Stimulated activated naive B cell treated with anti-CD40 and anti-IgM and Interleukin-4, amounts not matched to agents 10 μg/mL and 1 μg/mL and 100 μg/mL, for 72 hours (primary cell): ENCODE measurements around the gene SLC30A2.

Source experiments
- ATAC-seq, 2 donors: fragments of 150-1000 bp; cut with Tn5 transposase; replicated peaks; 2 replicates each; pipeline ENCODE4 v1.10.0; 2021; ENCODE audit warnings: moderate library complexity in 1 of 2
- DNase-seq: peaks from one replicate; pipeline ENCODE4 v3.0.0; 2021
- H3K27ac Mint-ChIP-seq: one replicate; pipeline ENCODE4 v1.8.0; 2022; ENCODE audit warnings: mild to moderate bottlenecking, mixed read lengths
- H3K27me3 Mint-ChIP-seq, 2 donors: one replicate each; pipeline ENCODE4 v1.8.0; 2022; ENCODE audit warnings: mixed read lengths in 2 of 2
- H3K36me3 Mint-ChIP-seq, 2 donors: one replicate each; pipeline ENCODE4 v1.8.0; 2022; ENCODE audit warnings: mixed read lengths in 2 of 2, mild to moderate bottlenecking in 1 of 2
- H3K4me1 Mint-ChIP-seq, 2 donors: one replicate each; pipeline ENCODE4 v1.8.0; 2022; ENCODE audit warnings: mixed read lengths in 2 of 2, mild to moderate bottlenecking in 1 of 2
- H3K4me3 Mint-ChIP-seq, 2 donors: one replicate each; pipeline ENCODE4 v1.8.0; 2022; ENCODE audit warnings: mild to moderate bottlenecking in 2 of 2, mixed read lengths in 2 of 2, moderate library complexity in 1 of 2
- H3K9me3 Mint-ChIP-seq, 2 donors: one replicate each; pipeline ENCODE4 v1.8.0; 2022; ENCODE audit warnings: mixed read lengths in 2 of 2, mild to moderate bottlenecking in 1 of 2

SLC30A2 gene

GRCh38 chr1:26038904-26039303 is 7.0 kb downstream of the SLC30A2 start:
- no peak overlapping the region for H3K27ac Mint-ChIP-seq

GRCh38 chr1:26038477-26038876 is 7.4 kb downstream of the SLC30A2 start:
- H3K27ac Mint-ChIP-seq, result no peak overlapping the region
- peaks cover 18 to 24% of the 10 kb centered on the region in 2 donors for H3K4me1 Mint-ChIP-seq
- peaks cover 34 to 48% of the 10 kb centered on the region in 2 donors for H3K27me3 Mint-ChIP-seq
- no peaks in the 10 kb centered on the region for H3K36me3 Mint-ChIP-seq
- H3K4me3 Mint-ChIP-seq, result no peak overlapping the region
- H3K9me3 Mint-ChIP-seq, result no peaks in the 10 kb centered on the region
- DNase-seq, result no peak
- no peak for ATAC-seq

More at GRCh38 chr1:26038904-26039303, 7.0 kb downstream of the SLC30A2 start:
- H3K4me1 Mint-ChIP-seq, result peaks cover 18 to 24% of the 10 kb centered on the region in 2 donors
- H3K9me3 Mint-ChIP-seq, result no peaks in the 10 kb centered on the region
- H3K36me3 Mint-ChIP-seq, result no peaks in the 10 kb centered on the region
- no peak overlapping the region for H3K4me3 Mint-ChIP-seq
- H3K27me3 Mint-ChIP-seq, result peaks cover 34 to 48% of the 10 kb centered on the region in 2 donors
- no peak for ATAC-seq
- DNase-seq, result no peak

- Mint-ChIP-seq H3K4me1 (peaks cover 18 to 24% of the 10 kb centered on the region in 2 donors), H3K27ac (no peak overlapping the region), H3K36me3 (no peaks in the 10 kb centered on the region), H3K9me3 (no peaks in the 10 kb centered on the region), H3K27me3 (peaks cover 29 to 43% of the 10 kb centered on the region in 2 donors), H3K4me3 (no peak overlapping the region)
- ATAC-seq, result no peak
- no peak for DNase-seq
Measured at GRCh38 chr1:26037904-26038303, 8.0 kb downstream of the SLC30A2 start.

GRCh38 chr1:26036756-26037281 is 9.1 kb downstream of the SLC30A2 start:
- Mint-ChIP-seq H3K36me3 (no peaks in the 10 kb centered on the region), H3K27me3 (peaks cover 28 to 42% of the 10 kb centered on the region in 2 donors), H3K4me1 (peaks cover 18 to 24% of the 10 kb centered on the region in 2 donors), H3K27ac (no peak overlapping the region), H3K4me3 (peak overlapping the region in 1 of 2 donors; percentile 10), H3K9me3 (no peaks in the 10 kb centered on the region)
- DNase-seq, result no peak
- ATAC-seq, result no peak

GRCh38 chr1:26035959-26036755 is 9.8 kb downstream of the SLC30A2 start:
- H3K4me3 Mint-ChIP-seq, result peak overlapping the region; percentile 83 to 91
- H3K4me1 Mint-ChIP-seq, result peaks cover 18 to 24% of the 10 kb centered on the region in 2 donors
- no peaks in the 10 kb centered on the region for H3K9me3 Mint-ChIP-seq
- peaks cover 25 to 38% of the 10 kb centered on the region in 2 donors for H3K27me3 Mint-ChIP-seq
- DNase-seq, result peak; percentile 62
- H3K27ac Mint-ChIP-seq, result peak overlapping the region; percentile 85
- ATAC-seq, result peak; percentile 79 to 80
- H3K36me3 Mint-ChIP-seq, result no peaks in the 10 kb centered on the region

GRCh38 chr1:26035203-26035958 is 10.5 kb downstream of the SLC30A2 start:
- peaks cover 18 to 24% of the 10 kb centered on the region in 2 donors for H3K4me1 Mint-ChIP-seq
- peak; percentile 83 for DNase-seq
- H3K9me3 Mint-ChIP-seq, result no peaks in the 10 kb centered on the region
- no peaks in the 10 kb centered on the region for H3K36me3 Mint-ChIP-seq
- H3K27me3 Mint-ChIP-seq, result peaks cover 33 to 43% of the 10 kb centered on the region in 2 donors
- peak overlapping the region; percentile 85 for H3K27ac Mint-ChIP-seq
- peak overlapping the region; percentile 83 to 91 for H3K4me3 Mint-ChIP-seq
- ATAC-seq, result peak; percentile 93 to 96

- Mint-ChIP-seq H3K27ac (peak overlapping the region; percentile 37), H3K9me3 (no peaks in the 10 kb centered on the region), H3K36me3 (no peaks in the 10 kb centered on the region), H3K4me1 (peaks cover 18 to 24% of the 10 kb centered on the region in 2 donors), H3K4me3 (peak overlapping the region; percentile 83 to 91), H3K27me3 (peaks cover 35 to 46% of the 10 kb centered on the region in 2 donors)
- DNase-seq (no peak), ATAC-seq (no peak)
Measured at GRCh38 chr1:26034504-26035202, 11.3 kb downstream of the SLC30A2 start.

GRCh38 chr1:26032656-26033357 is 13.1 kb downstream of the SLC30A2 start:
- peaks cover 19 to 26% of the 10 kb centered on the region in 2 donors for H3K4me1 Mint-ChIP-seq
- H3K4me3 Mint-ChIP-seq, result no peak overlapping the region
- DNase-seq (no peak), ATAC-seq (no peak)
- no peaks in the 10 kb centered on the region for H3K9me3 Mint-ChIP-seq
- H3K27me3 Mint-ChIP-seq, result peaks cover 31 to 59% of the 10 kb centered on the region in 2 donors
- no peak overlapping the region for H3K27ac Mint-ChIP-seq
- H3K36me3 Mint-ChIP-seq, result no peaks in the 10 kb centered on the region

- Mint-ChIP-seq H3K27ac (no peak overlapping the region), H3K9me3 (no peaks in the 10 kb centered on the region), H3K4me3 (no peak overlapping the region), H3K4me1 (peaks cover 22 to 29% of the 10 kb centered on the region in 2 donors), H3K36me3 (no peaks in the 10 kb centered on the region), H3K27me3 (peaks cover 31 to 58% of the 10 kb centered on the region in 2 donors)
- DNase-seq (no peak), ATAC-seq (no peak)
Measured at GRCh38 chr1:26031611-26032220, 14.2 kb downstream of the SLC30A2 start.

- Mint-ChIP-seq H3K9me3 (no peaks in the 10 kb centered on the region), H3K27ac (no peak overlapping the region), H3K4me1 (peaks cover 19 to 24% of the 10 kb centered on the region in 2 donors), H3K27me3 (peaks cover 27 to 53% of the 10 kb centered on the region in 2 donors), H3K36me3 (no peaks in the 10 kb centered on the region), H3K4me3 (no peak overlapping the region)
- no peak for ATAC-seq
- no peak for DNase-seq
Measured at GRCh38 chr1:26031196-26031595, 14.7 kb downstream of the SLC30A2 start.

- DNase-seq, result no peak
- no peak for ATAC-seq
- H3K27ac Mint-ChIP-seq, result no peak overlapping the region
- H3K4me1 Mint-ChIP-seq, result peaks cover 10 to 11% of the 10 kb centered on the region in 2 donors
- no peak overlapping the region for H3K4me3 Mint-ChIP-seq
- no peaks in the 10 kb centered on the region for H3K36me3 Mint-ChIP-seq
- no peaks in the 10 kb centered on the region for H3K9me3 Mint-ChIP-seq
- peaks cover 27 to 50% of the 10 kb centered on the region in 2 donors for H3K27me3 Mint-ChIP-seq
Measured at GRCh38 chr1:26029864-26030481, 15.9 kb downstream of the SLC30A2 start.

- no peak overlapping the region for H3K4me3 Mint-ChIP-seq
- peaks cover 4 to 5% of the 10 kb centered on the region in 2 donors for H3K4me1 Mint-ChIP-seq
- ATAC-seq (no peak), DNase-seq (no peak)
- no peaks in the 10 kb centered on the region for H3K36me3 Mint-ChIP-seq
- no peak overlapping the region for H3K27ac Mint-ChIP-seq
- peaks cover 24 to 43% of the 10 kb centered on the region in 2 donors for H3K27me3 Mint-ChIP-seq
- H3K9me3 Mint-ChIP-seq, result no peaks in the 10 kb centered on the region
Measured at GRCh38 chr1:26029054-26029863, 16.7 kb downstream of the SLC30A2 start.
